ENCODE results near the gene HS6ST3.

DNA sequence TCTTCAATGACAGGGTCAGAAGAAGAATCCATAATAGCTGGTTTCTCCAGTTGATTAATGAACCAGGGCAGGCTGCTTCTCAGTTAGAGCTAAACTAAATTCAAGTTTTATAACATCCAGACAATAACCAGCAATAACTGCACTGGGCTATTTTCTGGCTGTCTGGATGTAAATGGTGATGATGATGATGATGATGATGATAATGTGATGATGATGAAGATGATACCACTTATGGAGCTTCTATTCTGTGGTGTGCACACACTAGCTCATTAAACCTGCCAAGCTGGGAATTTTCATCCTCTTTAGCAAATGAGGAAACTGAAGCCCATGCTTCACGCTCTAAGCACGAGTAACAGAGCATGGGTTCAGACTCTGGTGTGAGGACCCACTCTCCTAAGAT lies 772.2 kb downstream of the HS6ST3 start:
- TF ChIP-seq CTCF (IDR thresholded peaks at IDR 0.05 in 4 of 5, conservative IDR thresholded peaks at IDR 0.05 in 1 of 5) (no peak), POLR2A (IDR thresholded peaks at IDR 0.05) (no peak)
